ENCODE results near the gene NSL1. TPM values are rescaled to one million over a fixed set of nuclear protein-coding genes. Genes with fewer than 3 reads are reported as not detected.

Gene NSL1
- total and polyA plus RNA-seq, 9 of the 15 experiments (the other 6 are each of a cell fraction or from before 2014, with no cell fraction given) = 53.5 to 108 (median 59.1) TPM

- Histone ChIP-seq H3K27ac (ENCODE audit: extremely low read depth, low read depth, low read length) (no peak overlapping the region), H3K9me3 (replicated peaks; ENCODE audit: control insufficient read depth, insufficient read depth, low read depth, low read length) (no peaks in the 10 kb centered on the region), H2AFZ (ENCODE audit: low read depth, low read length) (no peak overlapping the region), H4K20me1 (replicated peaks; ENCODE audit: control insufficient read depth, insufficient read depth, low read length) (no peaks in the 10 kb centered on the region), H3K27me3 (ENCODE audit: control insufficient read depth in 2 of 2, insufficient read depth in 2 of 2, low read length in 2 of 2) (peaks cover 64 to 75% of the 10 kb centered on the region in 2 experiments), H3K79me2 (ENCODE audit: control insufficient read depth, insufficient read depth, low read length) (no peaks in the 10 kb centered on the region), H3K4me2 (ENCODE audit: insufficient read depth, low read length) (peak overlapping the region; percentile 8; the same call in 1 of the 2 replicates), H3K9me1 (ENCODE audit: control insufficient read depth, insufficient read depth, low read length) (no peaks in the 10 kb centered on the region), H3K9ac (ENCODE audit: insufficient read depth in 1 of 2, low read depth in 2 of 2, low read length in 2 of 2) (no peak overlapping the region), H3K4me1 (replicated peaks in 1 of 2; ENCODE audit: control insufficient read depth in 2 of 2, insufficient read depth in 2 of 2, low read length in 2 of 2) (peaks cover 19 to 23% of the 10 kb centered on the region in 2 experiments), H3K36me3 (ENCODE audit: control insufficient read depth, insufficient read depth, low read length) (no peaks in the 10 kb centered on the region), H3K4me3 (no peak overlapping the region)
- intact Hi-C loops (cut with micrococcal nuclease) (loop anchor here (10.0 kb wide), 1 partner anchor 218 kb away; no protein-coding TSS in a partner anchor), in situ Hi-C loops (cut with MboI) (no loop called here)
- POLR2A ChIA-PET = interaction anchor here (0.6 kb wide), 1 partner anchor 49 kb away, joined by 3 read pairs; no protein-coding TSS in a partner anchor
- CTCF ChIA-PET (ENCODE audit: low intra/inter-chr PET ratio) = no interaction called here
- no TSS peak for BruUV-seq (replicated peaks)
- 16% methylated on average over 13 of the region's 13 CpGs for WGBS (ENCODE audit: insufficient coverage, low coverage, missing lambda C conversion rate)
- ATAC-seq = no peak
- TF ChIP-seq ZNF695 (CRISPR knock-in tag; IDR thresholded peaks at IDR 0.05) (0 out of 2 replicates have a peak, but pooled peaks have one; percentile 56), HSF4 (CRISPR knock-in tag; IDR thresholded peaks at IDR 0.05; ENCODE audit: borderline replicate concordance) (no peak), KLF1 (tag; IDR thresholded peaks at IDR 0.05) (no peak), BHLHE40 (IDR thresholded peaks at IDR 0.05; ENCODE audit: low read length) (peak; percentile 17; the same call in 1 of the 2 replicates)
- peak; percentile 51 for FAIRE-seq
- no peak for DNase-seq (ENCODE audit: extremely low read depth in 1 of 4, low spot score in 3 of 4)
Observed at GRCh38 chr1:212696721-212697331, 94.8 kb downstream of the NSL1 start.

Data from K562 (cell line).